Loucy (cell line): ENCODE data around the gene CENPH.

Experiments used
- CTCF ChIP-seq: fragments of 200-600 bp; sonication (generic); conservative IDR thresholded peaks from 2 replicates; pipeline ENCODE4 v1.5.1; 2014; ENCODE audit warnings: mild to moderate bottlenecking, antibody characterized with exemption, low read length
- EZH2phosphoT487 ChIP-seq: fragments of 200-600 bp; IDR thresholded peaks from 2 replicates; pipeline ENCODE4 v1.6.1; 2018; ENCODE audit warnings: antibody characterized with exemption, mild to moderate bottlenecking, moderate library complexity, borderline replicate concordance

GRCh38 chr5:69149676-69150010, 39.7 kb upstream of the CENPH start:
- TF ChIP-seq CTCF (no peak), EZH2phosphoT487 (no peak)
